ENCODE data around the gene OGFOD3.
A peak's percentile ranks its signal among the peaks of the same experiment; 100 is the strongest.
"Not testable (repeated sequence)": the region's sequence is repeated elsewhere in the genome, so short reads cannot be mapped to it uniquely, and the experiment has no call there.

OGFOD3 gene

GRCh38 chr17:82350182-82351030 lies 68.0 kb downstream of the OGFOD3 start:
- DNase-seq: peak; percentile 70

- DNase-seq: no peak
These were observed 69.1 kb downstream of the OGFOD3 start for GRCh38 chr17:82349287-82349701.

GRCh38 chr17:82348866-82349265 lies 69.5 kb downstream of the OGFOD3 start:
- no peak for DNase-seq

DNA sequence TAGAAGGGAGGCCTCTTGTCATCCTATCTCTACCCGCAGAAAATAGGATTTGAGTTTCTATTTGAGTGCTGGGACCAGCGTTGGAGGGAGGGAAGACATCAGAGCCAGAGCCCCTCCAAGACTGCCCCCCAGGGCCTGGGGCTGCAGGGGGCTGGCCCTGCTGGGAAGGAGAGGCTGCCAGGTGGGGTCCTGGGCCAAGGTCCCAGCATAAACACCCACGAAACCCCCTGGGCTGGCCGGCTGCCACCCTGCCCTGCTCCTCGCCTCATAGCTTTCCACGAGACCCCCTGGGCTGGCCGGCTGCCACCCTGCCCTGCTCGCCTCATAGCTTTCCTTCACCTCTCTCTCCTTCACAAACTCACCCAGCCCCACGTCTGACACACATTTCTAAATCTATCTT lies 70.0 kb downstream of the OGFOD3 start:
- DNase-seq: no peak

GRCh38 chr17:82347994-82348393 lies 70.4 kb downstream of the OGFOD3 start:
- not testable (repeated sequence) for DNase-seq

DNA sequence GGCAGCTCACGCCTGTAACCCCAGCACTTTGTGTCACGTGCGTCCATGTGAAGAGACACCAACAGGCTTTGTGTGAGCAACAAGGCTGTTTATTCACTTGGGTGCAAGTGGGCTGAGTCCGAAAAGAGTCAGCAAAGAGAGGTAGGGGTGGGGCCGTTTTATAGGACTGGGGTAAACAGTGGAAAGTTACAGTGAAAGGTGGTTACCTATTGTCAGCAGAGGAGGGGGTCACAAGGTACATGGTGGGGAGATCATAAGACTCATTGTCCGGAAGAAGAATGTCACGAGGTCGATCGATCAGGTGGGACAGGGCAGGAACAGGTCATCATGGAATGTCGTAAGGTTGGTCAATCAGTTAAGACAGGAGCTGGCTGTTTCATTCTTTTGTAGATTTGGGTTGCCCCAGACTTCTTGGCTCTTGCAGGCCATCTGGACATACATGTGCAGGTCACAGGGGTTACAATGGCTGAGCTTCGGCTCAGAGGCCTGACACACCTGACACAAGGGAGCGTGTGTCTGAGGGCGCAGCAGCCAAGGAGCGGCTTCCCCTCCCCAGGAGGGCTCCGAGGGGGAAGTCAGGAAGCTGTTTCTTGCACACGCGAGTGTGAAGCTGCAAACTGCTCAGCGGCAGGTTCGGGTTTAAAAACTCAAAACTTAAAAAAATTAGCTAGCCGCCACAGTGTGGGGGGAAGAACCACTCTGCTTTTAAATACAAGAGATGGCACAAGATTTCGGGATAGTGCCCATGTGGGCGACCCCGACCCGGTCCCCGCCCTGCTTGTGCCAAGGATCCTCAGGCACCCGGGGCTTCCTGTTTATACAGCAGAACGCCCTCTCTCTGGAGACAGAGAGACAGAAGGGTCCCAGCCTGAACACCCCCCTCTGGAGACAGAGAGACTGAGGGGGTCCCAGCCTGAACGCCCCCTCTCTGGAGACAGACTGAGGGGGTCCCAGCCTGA lies 71.8 kb downstream of the OGFOD3 start:
- DNase-seq: peak; percentile 37 to 43

- DNase-seq: no peak
These were observed 73.0 kb downstream of the OGFOD3 start for GRCh38 chr17:82345151-82345976.

GRCh38 chr17:82344175-82344907 lies 74.0 kb downstream of the OGFOD3 start:
- no peak for DNase-seq

DNA sequence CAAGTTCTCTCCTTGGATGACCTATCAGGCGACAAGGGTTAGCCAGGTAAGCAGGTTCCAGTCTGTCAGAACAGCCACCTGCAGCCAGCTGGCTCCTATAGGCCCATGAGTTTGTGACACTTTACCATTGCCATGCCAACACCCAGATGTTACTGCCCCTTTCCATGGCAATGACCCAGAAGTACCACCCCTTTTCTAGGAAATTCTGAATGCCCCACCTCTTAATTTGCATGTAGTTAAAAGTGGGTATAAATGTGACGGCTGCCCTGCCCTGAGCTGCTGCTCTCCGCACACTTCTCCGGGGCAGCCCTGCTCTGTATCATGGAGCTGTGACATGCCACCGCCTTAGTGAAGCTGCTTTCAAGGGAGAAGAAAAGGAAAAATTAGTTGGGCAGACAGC lies 74.8 kb downstream of the OGFOD3 start:
- no peak for DNase-seq

DNA sequence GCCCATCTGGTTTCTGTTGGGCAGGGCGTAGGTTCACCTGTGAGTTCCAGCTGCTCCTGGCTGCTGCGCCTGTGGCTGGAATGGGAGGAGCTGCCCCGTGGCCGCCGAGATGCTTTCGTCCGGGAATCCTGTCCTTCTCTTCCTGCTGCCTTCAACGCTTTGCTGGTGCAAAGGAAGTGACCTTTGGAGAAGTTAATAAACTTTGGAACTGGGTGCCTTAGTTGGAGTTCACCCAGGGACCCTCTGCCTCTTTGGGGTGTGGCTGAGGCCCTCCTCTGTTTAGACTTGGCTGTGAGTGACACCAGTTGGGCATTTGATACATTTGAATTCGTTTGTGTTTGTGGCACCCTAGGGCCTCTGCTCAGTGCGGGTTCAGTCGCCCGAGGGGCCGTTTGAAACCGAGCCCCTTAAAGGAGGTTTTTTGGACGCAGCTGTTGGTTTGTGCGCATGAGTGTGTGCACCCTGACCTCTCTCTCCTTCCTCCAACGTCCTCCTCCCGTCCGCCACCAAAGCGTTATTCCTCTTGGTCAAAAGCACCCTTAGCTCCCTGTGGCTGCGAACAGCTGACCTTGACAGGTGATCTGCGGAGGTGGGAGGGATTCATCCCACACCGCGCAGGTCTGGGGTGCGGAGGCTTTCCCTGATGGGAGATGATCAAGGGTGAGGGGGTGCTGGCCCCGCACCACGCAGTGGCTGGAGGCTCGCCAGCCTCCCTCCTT lies 75.9 kb downstream of the OGFOD3 start:
- DNase-seq: no peak

DNA sequence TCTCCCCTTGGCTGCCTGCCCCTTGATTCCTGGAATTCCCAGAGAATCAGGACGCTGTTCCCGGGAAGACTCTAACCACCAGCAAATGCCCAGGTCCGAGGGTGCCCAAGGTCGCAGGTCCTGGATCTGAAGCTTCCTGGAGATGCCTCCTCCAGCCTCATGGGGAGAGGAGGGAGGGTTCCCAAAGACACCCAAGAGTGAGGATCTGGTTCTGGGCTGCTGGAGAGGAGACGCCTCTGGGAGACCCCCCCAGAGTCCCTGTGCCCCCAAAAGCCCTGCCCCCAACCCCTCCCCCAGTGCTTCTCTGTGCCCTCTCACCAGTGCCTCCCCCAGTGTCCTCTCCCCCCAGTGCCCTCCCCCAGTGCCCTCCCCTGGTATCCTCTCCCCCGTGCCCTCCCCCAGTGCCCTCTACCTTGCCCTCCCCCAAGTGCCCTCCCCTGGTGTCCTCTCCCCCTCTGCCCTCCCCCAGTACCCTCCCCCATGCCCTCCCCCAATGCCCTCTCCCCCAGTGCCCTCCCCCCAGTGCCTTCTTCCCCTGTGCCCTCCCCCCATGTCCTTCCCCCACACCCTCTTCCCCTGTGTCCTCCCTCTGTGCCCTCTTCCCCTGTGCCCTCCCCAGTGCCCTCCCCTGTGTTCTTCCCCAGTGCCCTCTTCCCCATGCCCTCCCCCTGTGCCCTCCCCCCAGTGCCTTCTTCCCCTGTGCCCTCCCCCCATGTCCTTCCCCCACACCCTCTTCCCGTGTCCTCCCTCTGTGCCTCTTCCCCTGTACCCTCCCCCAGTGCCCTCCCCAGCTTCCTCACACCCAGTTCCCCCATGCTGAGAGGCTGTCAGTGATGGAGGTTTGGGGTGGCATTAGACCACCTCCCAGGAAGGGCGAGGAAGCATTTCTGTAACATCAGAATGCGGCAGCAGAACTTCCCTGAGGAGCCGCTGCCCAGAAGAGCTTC lies 78.5 kb downstream of the OGFOD3 start:
- no peak for DNase-seq
